Esophagus squamous epithelium (tissue), 4 donors: ENCODE measurements around the gene LYSMD3.

Experiments used
- CTCF ChIP-seq, 6 experiments: fragments of 450-650 bp in 4 of 6; fragments of 200-600 bp in 2 of 6; sonication (generic) in 2 of 6; IDR thresholded peaks; one replicate each; pipeline ENCODE4 v1.5.1; 2016 to 2019; ENCODE audit warnings: antibody characterized with exemption in 6 of 6, mild to moderate bottlenecking in 4 of 6, moderate library complexity in 4 of 6
- POLR2A ChIP-seq, 4 donors: fragments of 450-650 bp; IDR thresholded peaks; one replicate each; pipeline ENCODE4 v1.6.1; 2017; ENCODE audit warnings: antibody characterized with exemption in 4 of 4, mild to moderate bottlenecking in 4 of 4, moderate library complexity in 3 of 4

GRCh38 chr5:90488791-90489190 is 40.6 kb downstream of the LYSMD3 start:
- no peak for TF ChIP-seq POLR2A (IDR thresholded peaks at IDR 0.05)
- TF ChIP-seq CTCF (IDR thresholded peaks at IDR 0.05): no peak
